ENCODE results near the gene DIDO1. TPM values are rescaled to one million over a fixed set of nuclear protein-coding genes. Genes with fewer than 3 reads are reported as not detected.

Gene DIDO1
- total RNA-seq, 1 experiment from 2014 or later: 120 TPM

GRCh38 chr20:62876902-62877816 lies 49.1 kb downstream of the DIDO1 start:
- H3K27ac Mint-ChIP-seq (ENCODE audit: unreplicated experiment): peak overlapping the region; percentile 38
- H3K4me1 Mint-ChIP-seq (ENCODE audit: low read depth, unreplicated experiment): peaks cover 21% of the 10 kb centered on the region
- H3K4me3 Mint-ChIP-seq (ENCODE audit: unreplicated experiment): no peak overlapping the region
- no peaks in the 10 kb centered on the region for H3K27me3 ChIP-seq (replicated peaks; ENCODE audit: control insufficient read depth, insufficient read depth, low read length)
- H3K27me3 Mint-ChIP-seq (ENCODE audit: insufficient read depth, unreplicated experiment): no peaks in the 10 kb centered on the region
- peaks cover 49% of the 10 kb centered on the region for H3K36me3 Mint-ChIP-seq (ENCODE audit: insufficient read depth, unreplicated experiment)
- CTCF ChIA-PET: interaction anchor here (1.0 to 1.2 kb wide), 2 partner anchors 15 to 30 kb away, joined by 3 to 5 read pairs; partner anchors contain the start of gene TCFL5
- H3K9me3 ChIP-seq: no peaks in the 10 kb centered on the region
- BruUV-seq (replicated peaks): no TSS peak
- no peak for DNase-seq
- H3K9me3 Mint-ChIP-seq (ENCODE audit: unreplicated experiment): no peaks in the 10 kb centered on the region
- POLR2A ChIA-PET: interaction anchor here (0.6 to 1.3 kb wide), 2 partner anchors 10 to 12 kb away, joined by 3 read pairs; no protein-coding TSS in a partner anchor
- TF ChIP-seq CTCF (IDR thresholded peaks at IDR 0.05; ENCODE audit: insufficient read depth in 1 of 2, low read depth in 1 of 2, low read length in 1 of 2, severe bottlenecking in 1 of 2, unreplicated experiment in 1 of 2): no peak
- H3K4me1 ChIP-seq: peaks cover 9% of the 10 kb centered on the region
- H3K4me3 ChIP-seq (ENCODE audit: low read depth, low read length): no peak overlapping the region
- intact Hi-C loops (cut with micrococcal nuclease; ENCODE audit: unreplicated experiment): no loop called here
- 0 out of 2 replicates have a peak, but pooled peaks cover 5% of the 10 kb centered on the region for H3K36me3 ChIP-seq (ENCODE audit: control insufficient read depth, insufficient read depth, low read length)

- Histone ChIP-seq H3K9me3 (no peaks in the 10 kb centered on the region), H3K36me3 (ENCODE audit: control insufficient read depth, insufficient read depth, low read length) (0 out of 2 replicates have a peak, but pooled peaks cover 4% of the 10 kb centered on the region), H3K4me3 (ENCODE audit: low read depth, low read length) (no peak overlapping the region), H3K27me3 (replicated peaks; ENCODE audit: control insufficient read depth, insufficient read depth, low read length) (no peaks in the 10 kb centered on the region), H3K4me1 (peaks cover 9% of the 10 kb centered on the region)
- no peak for DNase-seq
- Mint-ChIP-seq H3K27ac (ENCODE audit: unreplicated experiment) (peak overlapping the region; percentile 38), H3K4me3 (ENCODE audit: unreplicated experiment) (no peak overlapping the region), H3K9me3 (ENCODE audit: unreplicated experiment) (no peaks in the 10 kb centered on the region), H3K4me1 (ENCODE audit: low read depth, unreplicated experiment) (peaks cover 21% of the 10 kb centered on the region), H3K27me3 (ENCODE audit: insufficient read depth, unreplicated experiment) (no peaks in the 10 kb centered on the region), H3K36me3 (ENCODE audit: insufficient read depth, unreplicated experiment) (peaks cover 43% of the 10 kb centered on the region)
- intact Hi-C loops (cut with micrococcal nuclease; ENCODE audit: unreplicated experiment): no loop called here
- ChIA-PET CTCF (interaction anchor here (1.0 to 1.2 kb wide), 2 partner anchors 15 to 31 kb away, joined by 3 to 5 read pairs; partner anchors contain the start of gene TCFL5), POLR2A (no interaction called here)
- TF ChIP-seq CTCF (IDR thresholded peaks at IDR 0.05; ENCODE audit: insufficient read depth in 1 of 2, low read depth in 1 of 2, low read length in 1 of 2, severe bottlenecking in 1 of 2, unreplicated experiment in 1 of 2): no peak
- no TSS peak for BruUV-seq (replicated peaks)
These were observed 49.8 kb downstream of the DIDO1 start for GRCh38 chr20:62876501-62876901.

DNA sequence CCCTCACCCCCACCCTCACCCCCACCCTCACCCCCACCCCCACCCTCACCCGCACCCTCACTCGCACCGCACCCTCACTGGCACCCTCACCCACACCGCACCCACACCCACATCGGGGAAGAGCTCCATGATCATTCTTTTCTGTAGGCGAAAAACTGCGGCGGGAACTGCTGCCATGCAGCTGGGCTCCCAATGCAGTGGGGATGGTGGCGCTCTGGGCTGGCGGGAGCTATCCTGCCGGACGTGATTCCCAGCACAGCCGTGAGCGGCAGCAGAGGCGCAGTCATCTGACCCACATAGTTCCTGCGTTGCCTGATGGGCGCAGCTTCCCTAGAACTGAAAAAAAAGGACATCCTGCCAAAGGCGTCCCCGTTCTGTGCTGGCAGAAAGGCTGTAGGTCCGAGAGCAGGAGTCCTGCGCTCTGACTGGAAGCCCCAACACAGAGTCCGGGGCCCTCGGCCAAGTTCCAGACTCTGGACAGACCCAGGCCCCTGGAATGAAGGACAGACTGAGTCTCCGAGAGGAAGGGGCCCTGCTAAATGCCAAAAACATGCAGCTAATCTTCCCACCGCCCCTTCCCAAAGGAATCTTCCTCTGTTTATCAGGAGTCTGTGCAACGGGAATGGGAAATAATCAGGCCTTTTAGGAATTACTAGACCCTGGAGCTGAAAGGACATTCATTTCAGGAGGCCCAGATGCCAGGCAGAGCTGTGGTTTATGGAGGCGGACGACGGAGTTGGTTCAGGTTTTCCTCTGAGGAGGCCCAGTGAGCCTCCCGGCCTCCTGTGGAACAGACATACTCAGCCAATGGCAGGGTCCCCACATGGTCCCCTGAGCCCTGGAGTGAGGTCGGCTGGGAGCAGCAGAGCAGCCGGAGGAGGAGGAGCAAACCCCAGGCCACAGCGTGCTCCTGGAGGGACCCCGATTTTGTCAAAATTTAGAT lies 50.6 kb downstream of the DIDO1 start:
- peak overlapping the region; percentile 44 for H3K4me3 Mint-ChIP-seq (ENCODE audit: unreplicated experiment)
- ChIA-PET POLR2A (no interaction called here), CTCF (interaction anchor here (0.6 to 1.2 kb wide), 4 partner anchors 32 to 1121 kb away, joined by 3 to 4 read pairs (median 3); partner anchors contain the start of gene MRGBP)
- H3K27ac Mint-ChIP-seq (ENCODE audit: unreplicated experiment): peak overlapping the region; percentile 38
- H3K9me3 Mint-ChIP-seq (ENCODE audit: unreplicated experiment): no peaks in the 10 kb centered on the region
- no peaks in the 10 kb centered on the region for H3K27me3 Mint-ChIP-seq (ENCODE audit: insufficient read depth, unreplicated experiment)
- H3K36me3 Mint-ChIP-seq (ENCODE audit: insufficient read depth, unreplicated experiment): peaks cover 39% of the 10 kb centered on the region
- BruUV-seq (replicated peaks): no TSS peak
- no peak for TF ChIP-seq CTCF (IDR thresholded peaks at IDR 0.05; ENCODE audit: insufficient read depth in 1 of 2, low read depth in 1 of 2, low read length in 1 of 2, severe bottlenecking in 1 of 2, unreplicated experiment in 1 of 2)
- H3K4me3 ChIP-seq (ENCODE audit: low read depth, low read length): no peak overlapping the region
- no peaks in the 10 kb centered on the region for H3K36me3 ChIP-seq (ENCODE audit: control insufficient read depth, insufficient read depth, low read length)
- H3K27me3 ChIP-seq (replicated peaks; ENCODE audit: control insufficient read depth, insufficient read depth, low read length): no peaks in the 10 kb centered on the region
- peak; percentile 65 to 80 for DNase-seq
- intact Hi-C loops (cut with micrococcal nuclease; ENCODE audit: unreplicated experiment): no loop called here
- H3K9me3 ChIP-seq: no peaks in the 10 kb centered on the region
- peaks cover 9% of the 10 kb centered on the region for H3K4me1 ChIP-seq
- H3K4me1 Mint-ChIP-seq (ENCODE audit: low read depth, unreplicated experiment): peaks cover 21% of the 10 kb centered on the region

Measured in Caco-2 (cell line).